ENCODE results near the gene RABL6.
A peak's percentile ranks its signal among the peaks of the same experiment; 100 is the strongest.

The RABL6 gene

DNA sequence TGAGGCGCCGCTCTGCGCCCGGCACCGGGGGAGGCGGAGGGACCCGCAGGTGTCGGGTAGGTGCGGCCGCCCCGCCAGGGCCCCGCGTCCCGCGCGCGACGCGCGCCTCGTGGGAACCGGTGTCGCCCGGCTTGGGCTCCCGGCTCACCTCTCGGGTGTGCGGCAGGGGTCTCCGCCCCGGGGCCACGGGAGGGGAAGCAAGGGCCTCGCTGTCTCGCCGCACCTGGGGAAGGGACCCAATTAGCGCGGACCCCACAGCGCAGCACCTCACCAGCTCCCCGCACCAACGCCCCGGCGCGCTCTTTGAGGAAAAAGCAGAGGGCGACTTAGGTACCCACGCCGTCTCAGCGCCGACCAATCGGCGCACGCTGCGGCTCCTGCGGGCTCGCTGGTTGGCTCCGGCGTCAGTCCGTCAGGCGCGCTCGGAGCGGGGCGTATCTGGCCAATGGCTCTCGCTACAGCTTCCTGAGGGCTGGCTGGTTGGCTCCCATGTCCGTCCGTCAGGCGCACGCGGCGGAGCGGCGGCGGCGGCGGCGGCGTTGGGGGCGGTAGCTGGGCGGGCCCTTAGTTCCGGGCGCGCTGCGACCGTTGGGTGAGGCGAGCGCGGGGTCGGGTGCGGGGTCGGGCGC lies 78.3 kb downstream of the RABL6 start, which contains the start of gene TRAF2:
Gene TRAF2 (plus strand): TSS at position 567 of the 629 bp plus-strand sequence. CDS start 12,225 bp downstream, outside the sequence.
- peak within 1 kb of the TSS; percentile 83 for H3K9ac ChIP-seq (ENCODE audit: low read depth, low read length)
- H3K4me1 ChIP-seq (ENCODE audit: control insufficient read depth, insufficient read depth, low read length): peaks cover 5% of the 10 kb centered on the region
- H3K36me3 ChIP-seq (ENCODE audit: control insufficient read depth, insufficient read depth, low read length): peaks cover 9% of the 10 kb centered on the region
- peak within 1 kb of the TSS; percentile 71 for H3K4me3 ChIP-seq (ENCODE audit: low read depth, low read length)
- no peaks in the 10 kb centered on the region for H3K9me3 ChIP-seq (ENCODE audit: control insufficient read depth, insufficient read depth, low read length)
- no peaks in the 10 kb centered on the region for H3K27me3 ChIP-seq (ENCODE audit: control insufficient read depth, insufficient read depth, low read length)

DNA sequence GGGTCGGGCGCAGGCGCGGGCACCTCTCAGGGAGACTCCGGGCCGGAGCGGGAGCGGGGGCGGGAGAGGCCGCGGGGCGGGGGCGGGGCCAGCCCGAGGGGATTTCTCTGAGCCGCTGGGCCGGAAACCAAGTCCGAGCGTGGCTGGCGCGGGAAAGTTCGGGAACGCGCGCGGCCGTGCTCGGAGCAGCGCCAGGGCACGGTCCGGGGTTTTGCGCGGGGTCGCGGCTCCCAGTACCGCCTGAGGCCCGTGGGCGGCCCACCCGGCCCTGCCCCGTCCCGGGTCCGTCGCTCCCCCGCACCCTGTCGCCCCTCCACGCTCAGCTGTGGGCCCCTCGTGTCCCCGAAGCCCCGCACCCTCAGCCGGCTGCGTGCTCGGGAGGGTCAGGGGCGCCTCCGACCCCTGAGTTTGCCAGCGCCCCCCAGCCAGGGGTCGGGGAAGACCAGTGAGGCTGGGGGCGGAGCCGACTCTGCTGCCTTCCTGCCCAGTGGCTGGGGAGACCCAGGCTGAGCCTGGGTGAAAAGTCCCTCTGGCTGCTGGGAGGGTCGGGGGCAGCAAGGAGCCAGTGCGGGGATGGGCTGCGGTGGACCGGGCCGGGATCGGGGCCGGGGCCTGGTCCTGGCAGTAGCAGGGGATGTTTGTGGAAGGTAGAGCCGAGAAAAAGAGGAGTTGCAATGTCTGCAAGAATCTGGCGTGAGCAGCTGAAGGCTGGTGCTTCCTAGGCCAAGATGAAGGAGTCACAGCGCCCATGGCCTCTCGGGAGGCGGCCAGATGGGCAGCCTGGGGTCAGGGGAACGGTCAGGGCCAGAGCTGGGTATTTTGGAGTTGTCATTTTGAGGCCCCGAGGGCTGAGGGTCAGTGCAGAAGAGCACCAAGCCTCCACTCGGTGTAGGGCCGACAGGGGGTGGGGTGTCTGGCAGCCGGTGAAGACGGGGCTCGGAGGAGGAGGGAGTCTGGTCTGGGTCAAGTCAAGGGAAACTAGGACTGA lies 79.2 kb downstream of the RABL6 start:
- Histone ChIP-seq H3K9ac (ENCODE audit: low read depth, low read length) (peak overlapping the region; percentile 83), H3K4me3 (ENCODE audit: low read depth, low read length) (peak overlapping the region; percentile 70)

DNA sequence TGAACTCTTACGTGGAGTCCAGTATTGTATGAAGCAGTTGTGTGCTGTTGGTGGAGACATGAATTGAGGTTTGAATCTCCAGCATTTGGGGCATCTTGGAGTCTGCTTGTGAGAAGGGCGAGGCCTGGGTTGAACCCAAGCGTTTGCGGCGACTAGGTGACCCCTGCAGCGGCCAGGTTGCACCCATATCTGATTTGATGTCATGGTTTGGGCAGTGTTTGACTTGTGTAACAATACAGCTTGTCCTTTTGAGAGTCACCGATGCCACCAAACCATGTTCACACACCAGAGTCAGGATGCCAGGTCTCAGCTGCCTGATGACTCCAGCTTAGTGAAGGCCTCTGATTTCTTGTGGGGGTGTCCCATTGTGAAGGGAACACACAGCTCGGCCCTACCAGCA lies 80.7 kb downstream of the RABL6 start:
- no peak overlapping the region for H3K9ac ChIP-seq (ENCODE audit: low read depth, low read length)
- no peaks in the 10 kb centered on the region for H3K27me3 ChIP-seq (ENCODE audit: control insufficient read depth, insufficient read depth, low read length)
- no peaks in the 10 kb centered on the region for H3K9me3 ChIP-seq (ENCODE audit: control insufficient read depth, insufficient read depth, low read length)
- H3K36me3 ChIP-seq (ENCODE audit: control insufficient read depth, insufficient read depth, low read length): peaks cover 9% of the 10 kb centered on the region
- no peak overlapping the region for H3K4me3 ChIP-seq (ENCODE audit: low read depth, low read length)
- H3K4me1 ChIP-seq (ENCODE audit: control insufficient read depth, insufficient read depth, low read length): no peaks in the 10 kb centered on the region

More for the DNA sequence above, 79.2 kb downstream of the RABL6 start:
- no peaks in the 10 kb centered on the region for H3K9me3 ChIP-seq (ENCODE audit: control insufficient read depth, insufficient read depth, low read length)
- peaks cover 3% of the 10 kb centered on the region for H3K4me1 ChIP-seq (ENCODE audit: control insufficient read depth, insufficient read depth, low read length)
- peaks cover 9% of the 10 kb centered on the region for H3K36me3 ChIP-seq (ENCODE audit: control insufficient read depth, insufficient read depth, low read length)
- no peaks in the 10 kb centered on the region for H3K27me3 ChIP-seq (ENCODE audit: control insufficient read depth, insufficient read depth, low read length)

DNA sequence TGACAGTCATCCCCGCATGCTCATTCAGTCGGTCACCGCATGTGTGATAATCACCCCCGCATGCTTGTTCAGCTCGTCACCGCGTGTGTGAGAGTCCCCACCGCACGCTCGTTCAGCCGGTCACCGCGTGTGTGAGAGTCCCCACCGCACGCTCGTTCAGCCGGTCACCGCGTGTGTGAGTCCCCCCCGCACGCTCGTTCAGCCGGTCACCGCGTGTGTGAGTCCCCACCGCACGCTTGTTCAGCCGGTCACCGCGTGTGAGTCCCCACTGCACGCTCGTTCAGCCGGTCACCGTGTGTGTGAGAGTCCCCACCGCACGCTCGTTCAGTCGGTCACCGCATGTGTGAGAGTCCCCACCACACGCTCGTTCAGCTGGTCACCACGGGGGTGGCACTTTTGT lies 82.1 kb downstream of the RABL6 start:
- Histone ChIP-seq H3K9me3 (ENCODE audit: control insufficient read depth, insufficient read depth, low read length) (no peaks in the 10 kb centered on the region), H3K9ac (ENCODE audit: low read depth, low read length) (no peak overlapping the region), H3K27me3 (ENCODE audit: control insufficient read depth, insufficient read depth, low read length) (no peaks in the 10 kb centered on the region), H3K36me3 (ENCODE audit: control insufficient read depth, insufficient read depth, low read length) (peaks cover 9% of the 10 kb centered on the region), H3K4me3 (ENCODE audit: low read depth, low read length) (no peak overlapping the region), H3K4me1 (ENCODE audit: control insufficient read depth, insufficient read depth, low read length) (no peaks in the 10 kb centered on the region)

DNA sequence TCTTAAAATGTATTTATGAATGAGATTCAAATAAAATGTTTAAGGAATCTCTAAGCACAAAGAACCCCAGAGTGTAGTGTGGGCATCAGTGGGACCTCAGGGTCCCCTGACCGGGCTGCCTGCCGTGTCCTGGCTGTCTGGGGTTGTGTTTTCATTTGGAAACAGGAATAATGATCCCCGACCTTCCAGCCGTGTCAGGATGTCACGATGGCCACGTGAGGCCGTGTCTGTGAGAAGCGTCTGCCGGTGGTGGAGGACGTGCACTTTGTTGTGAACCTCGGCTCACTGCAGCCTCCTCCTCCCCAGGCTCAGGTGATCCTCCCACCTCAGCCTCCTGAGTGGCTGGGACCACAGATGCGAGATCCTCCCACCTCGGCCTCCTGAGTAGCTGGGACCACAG lies 82.9 kb downstream of the RABL6 start:
- peaks cover 9% of the 10 kb centered on the region for H3K36me3 ChIP-seq (ENCODE audit: control insufficient read depth, insufficient read depth, low read length)
- H3K4me3 ChIP-seq (ENCODE audit: low read depth, low read length): no peak overlapping the region

More for the DNA sequence above, 82.9 kb downstream of the RABL6 start:
- H3K9me3 ChIP-seq (ENCODE audit: control insufficient read depth, insufficient read depth, low read length): no peaks in the 10 kb centered on the region
- H3K4me1 ChIP-seq (ENCODE audit: control insufficient read depth, insufficient read depth, low read length): no peaks in the 10 kb centered on the region
- H3K27me3 ChIP-seq (ENCODE audit: control insufficient read depth, insufficient read depth, low read length): no peaks in the 10 kb centered on the region
- no peak overlapping the region for H3K9ac ChIP-seq (ENCODE audit: low read depth, low read length)

All from iPS-15b (cell line).